Measurements from ENCODE around the gene STAP1.
"Not testable (repeated sequence)": the region's sequence is repeated elsewhere in the genome, so short reads cannot be mapped to it uniquely, and the experiment has no call there.

STAP1 gene

GRCh38 chr4:67634741-67635140 is 76.2 kb downstream of the STAP1 start:
- DNase-seq: no peak

- no peak for DNase-seq
Measured at GRCh38 chr4:67635331-67635730, 76.8 kb downstream of the STAP1 start.

- not testable (repeated sequence) for DNase-seq
Measured at GRCh38 chr4:67636978-67637377, 78.5 kb downstream of the STAP1 start.

GRCh38 chr4:67638136-67638535 is 79.6 kb downstream of the STAP1 start:
- no peak for DNase-seq

GRCh38 chr4:67651536-67651935 is 93.0 kb downstream of the STAP1 start:
- no peak for DNase-seq

All from CD4-positive, alpha-beta T cell treated with Interleukin-10 for 1 hour (primary cell).